LNCAP (cell line): Measurements from ENCODE around the gene VAMP2.

Source experiments
- CTCF ChIP-seq: fragments of 450-650 bp; IDR thresholded peaks from 2 replicates; pipeline ENCODE4 v1.5.1; 2017; ENCODE audit warnings: mild to moderate bottlenecking

Gene VAMP2

GRCh38 chr17:8162233-8162996, at the start of gene VAMP2:
Gene VAMP2 (minus strand): TSS chr17:8162948. CDS start chr17:8162879, 69 bp downstream.
- no peak for TF ChIP-seq CTCF

- no peak for TF ChIP-seq CTCF
These were observed 48.2 kb upstream of the VAMP2 start for GRCh38 chr17:8210761-8211458.

- TF ChIP-seq CTCF, result no peak
These were observed 47.4 kb upstream of the VAMP2 start, which contains the start of gene AURKB for GRCh38 chr17:8209907-8210760. Gene AURKB (minus strand): TSS chr17:8210575. CDS start chr17:8210224, 351 bp downstream.

GRCh38 chr17:8206536-8206935, 43.8 kb upstream of the VAMP2 start:
- TF ChIP-seq CTCF, result no peak

- no peak for TF ChIP-seq CTCF
These were observed 42.2 kb upstream of the VAMP2 start for GRCh38 chr17:8204761-8205555.

- no peak for TF ChIP-seq CTCF
These were observed 29.5 kb upstream of the VAMP2 start for GRCh38 chr17:8192070-8192815.
